GM12891 (cell line): ENCODE measurements around the gene ITIH2.

ENCODE experiments used
- DNase-seq: peaks from one replicate; pipeline ENCODE4 v3.0.0; 2011; ENCODE audit warnings: low spot score; ENCODE audit not compliant: insufficient read length
- FAIRE-seq: peaks from 2 replicates; lab custom pipeline; 2011; peaks lifted over from hg19 to GRCh38; lab: Jason Lieb, UNC
- PAX5 ChIP-seq: IDR thresholded peaks from 2 replicates; pipeline ENCODE4 v1.6.1; 2011; ENCODE audit warnings: low read length, moderate library complexity, mild to moderate bottlenecking; ENCODE audit not compliant: insufficient read depth, severe bottlenecking
- POLR2A ChIP-seq: IDR thresholded peaks from 2 replicates; pipeline ENCODE4 v1.6.1; 2011; ENCODE audit warnings: low read depth, low read length, control low read depth
- POLR2AphosphoS5 ChIP-seq: IDR thresholded peaks from 2 replicates; pipeline ENCODE4 v1.6.1; 2011; ENCODE audit warnings: low read depth, low read length, control low read depth
- POU2F2 ChIP-seq: IDR thresholded peaks from 2 replicates; pipeline ENCODE4 v1.6.1; 2011; ENCODE audit warnings: low read depth, mild to moderate bottlenecking, control low read depth, low read length, moderate library complexity
- SPI1 ChIP-seq: IDR thresholded peaks from 2 replicates; pipeline ENCODE4 v1.6.1; 2011; ENCODE audit warnings: low read depth, low read length, control low read depth
- TAF1 ChIP-seq: IDR thresholded peaks from 2 replicates; pipeline ENCODE4 v1.6.1; 2011; ENCODE audit warnings: low read depth, low read length, control low read depth

The ITIH2 gene

GRCh38 chr10:7696545-7696944, 6.6 kb upstream of the ITIH2 start:
- TF ChIP-seq POU2F2 = no peak
- no peak for TF ChIP-seq TAF1
- no peak for TF ChIP-seq PAX5
- no peak for TF ChIP-seq POLR2A
- TF ChIP-seq SPI1 = no peak
- TF ChIP-seq POLR2AphosphoS5 = no peak
- FAIRE-seq = no peak
- no peak for DNase-seq

DNA sequence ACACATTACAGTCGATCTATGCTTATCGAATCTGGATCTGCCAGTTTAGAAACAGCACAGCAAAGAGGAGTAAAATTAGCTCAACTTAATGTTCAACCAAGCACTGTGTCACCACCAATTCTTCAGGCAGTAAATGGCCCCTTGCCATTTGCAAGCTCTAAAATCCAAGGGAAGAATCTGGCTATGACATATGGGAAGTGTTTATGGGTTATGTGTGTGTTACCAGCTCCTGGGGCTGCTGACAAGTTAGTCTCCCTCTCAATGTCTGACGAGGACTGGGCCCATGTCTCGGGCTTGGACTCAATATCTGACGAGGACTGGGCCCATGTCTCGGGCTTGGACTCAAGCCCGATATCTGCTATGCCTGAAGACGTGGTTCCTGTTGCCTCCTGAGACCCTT, 5.7 kb upstream of the ITIH2 start:
- DNase-seq (no peak), FAIRE-seq (no peak)
- no peak for TF ChIP-seq PAX5
- TF ChIP-seq POLR2A = no peak
- TF ChIP-seq SPI1 = no peak
- TF ChIP-seq TAF1 = no peak
- no peak for TF ChIP-seq POU2F2
- TF ChIP-seq POLR2AphosphoS5 = no peak

DNA sequence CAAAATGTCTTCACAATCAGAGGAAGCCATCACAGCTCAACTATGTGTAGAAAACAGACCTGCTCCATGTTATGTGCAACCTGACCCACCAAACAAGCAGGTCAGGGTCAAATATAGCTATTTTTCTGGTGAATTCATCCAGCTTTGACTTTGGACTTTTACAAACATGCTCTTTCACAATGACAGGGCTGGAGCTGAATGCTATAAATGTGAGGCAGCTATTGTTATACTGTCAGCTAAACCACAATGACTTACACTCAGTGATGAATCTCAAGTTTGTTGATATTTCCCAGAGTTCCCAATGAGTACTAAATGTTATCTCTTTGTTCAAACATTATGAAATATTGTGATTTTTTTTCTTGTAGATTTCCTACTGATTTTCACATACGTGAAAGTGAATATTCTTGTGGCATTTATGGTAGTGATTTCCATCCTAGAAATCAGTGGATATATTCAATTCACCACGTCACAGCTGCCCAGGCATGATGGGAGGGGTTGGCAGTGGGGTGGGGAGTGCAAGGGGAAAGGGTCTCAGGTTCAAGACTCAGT, 2.5 kb upstream of the ITIH2 start:
- no peak for FAIRE-seq
- no peak for TF ChIP-seq PAX5
- TF ChIP-seq POU2F2 = no peak
- no peak for TF ChIP-seq POLR2AphosphoS5
- no peak for TF ChIP-seq SPI1
- no peak for TF ChIP-seq TAF1
- TF ChIP-seq POLR2A = no peak

DNA sequence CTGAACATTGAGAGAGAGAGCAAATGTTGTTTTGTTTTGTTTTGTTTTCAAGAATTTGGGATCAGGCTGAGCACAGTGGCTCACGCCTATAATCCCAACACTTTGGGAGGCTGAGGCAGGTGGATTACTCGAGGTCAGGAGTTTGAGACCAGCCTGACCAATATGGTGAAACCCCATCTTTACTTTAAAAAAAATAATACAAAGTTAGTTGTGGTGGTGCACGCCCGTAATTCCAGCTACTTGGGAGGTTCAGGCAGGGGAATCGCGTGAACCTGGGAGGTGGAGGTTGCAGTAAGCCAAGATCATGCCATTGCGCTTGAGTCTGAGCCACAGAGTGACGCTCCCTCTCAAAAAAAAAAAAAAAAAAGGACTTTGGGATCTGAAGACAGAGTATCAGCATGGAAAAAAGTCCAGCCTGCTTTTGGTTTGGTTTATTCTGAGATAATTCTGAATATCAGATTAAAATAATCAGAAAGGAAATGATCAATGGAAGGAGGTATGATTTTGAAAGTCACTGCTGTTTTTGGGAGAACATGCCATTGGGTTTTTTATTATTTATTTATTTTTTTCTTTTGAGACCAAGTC, 1.9 kb upstream of the ITIH2 start:
- FAIRE-seq (no peak), DNase-seq (no peak)

More for the DNA sequence above, 2.5 kb upstream of the ITIH2 start:
- DNase-seq = no peak

GRCh38 chr10:7702288-7702812, 766 bp upstream of the ITIH2 start:
- no peak for DNase-seq
- no peak for FAIRE-seq
- TF ChIP-seq POU2F2 = no peak
- TF ChIP-seq TAF1 = no peak
- TF ChIP-seq POLR2A = no peak
- no peak for TF ChIP-seq SPI1
- no peak for TF ChIP-seq PAX5
- no peak for TF ChIP-seq POLR2AphosphoS5

More for the DNA sequence above, 1.9 kb upstream of the ITIH2 start:
- TF ChIP-seq PAX5 (no peak), POLR2AphosphoS5 (no peak), POLR2A (no peak), SPI1 (no peak), POU2F2 (no peak), TAF1 (no peak)

GRCh38 chr10:7704071-7705016, 1.2 kb downstream of the ITIH2 start:
- FAIRE-seq = no peak
- TF ChIP-seq PAX5 (no peak), TAF1 (no peak), SPI1 (no peak), POU2F2 (no peak), POLR2A (no peak), POLR2AphosphoS5 (no peak)

DNA sequence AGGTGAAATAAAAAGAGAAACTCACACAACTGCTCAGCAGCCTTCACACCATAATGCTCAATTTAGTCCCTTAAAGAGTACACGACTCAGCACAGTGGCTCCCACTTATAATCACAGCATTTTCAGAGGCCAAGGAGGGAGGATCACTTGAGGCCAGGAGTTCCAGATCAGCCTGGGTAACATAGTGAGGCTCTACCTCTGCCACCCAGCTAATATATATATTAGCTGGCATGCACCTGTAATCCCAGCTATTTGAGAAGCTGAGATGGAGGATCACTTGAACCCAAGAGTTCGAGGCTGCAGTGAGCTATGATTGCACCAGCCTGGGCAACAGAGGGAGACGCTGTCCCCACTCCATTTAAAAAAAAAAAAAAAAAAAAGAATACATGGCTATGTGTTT, 2.2 kb downstream of the ITIH2 start:
- DNase-seq = no peak
- FAIRE-seq = no peak
- TF ChIP-seq POLR2AphosphoS5 (no peak), POLR2A (no peak), TAF1 (no peak), POU2F2 (no peak), SPI1 (no peak), PAX5 (no peak)

More at GRCh38 chr10:7704071-7705016, 1.2 kb downstream of the ITIH2 start:
- no peak for DNase-seq

GRCh38 chr10:7706534-7707073, 3.5 kb downstream of the ITIH2 start:
- TF ChIP-seq PAX5 (no peak), TAF1 (no peak), POLR2A (no peak), POU2F2 (no peak), SPI1 (no peak), POLR2AphosphoS5 (no peak)
- FAIRE-seq = no peak
- DNase-seq = no peak

DNA sequence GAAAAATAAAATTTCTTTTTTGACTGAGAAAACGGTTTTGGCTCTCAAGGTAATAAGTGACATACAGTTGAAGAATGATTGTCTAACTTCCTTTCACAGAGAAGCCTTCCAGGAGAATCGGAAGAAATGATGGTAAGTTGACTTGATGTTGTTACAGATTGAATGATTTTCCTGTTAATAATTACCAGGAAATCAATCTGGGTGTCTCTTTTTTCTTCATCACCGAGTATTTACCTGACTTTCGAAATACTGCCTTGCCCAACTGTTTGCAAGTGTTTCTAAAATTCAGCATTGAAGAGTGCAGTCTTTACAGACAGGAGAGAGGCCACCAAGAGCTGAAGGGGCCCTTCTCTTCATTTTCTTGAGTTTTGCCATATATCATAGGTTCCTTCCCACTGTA, 4.0 kb downstream of the ITIH2 start:
- DNase-seq (no peak), FAIRE-seq (no peak)
- no peak for TF ChIP-seq POU2F2
- TF ChIP-seq POLR2A = no peak
